Measurements from ENCODE around the gene IL3.

IL3 gene

DNA sequence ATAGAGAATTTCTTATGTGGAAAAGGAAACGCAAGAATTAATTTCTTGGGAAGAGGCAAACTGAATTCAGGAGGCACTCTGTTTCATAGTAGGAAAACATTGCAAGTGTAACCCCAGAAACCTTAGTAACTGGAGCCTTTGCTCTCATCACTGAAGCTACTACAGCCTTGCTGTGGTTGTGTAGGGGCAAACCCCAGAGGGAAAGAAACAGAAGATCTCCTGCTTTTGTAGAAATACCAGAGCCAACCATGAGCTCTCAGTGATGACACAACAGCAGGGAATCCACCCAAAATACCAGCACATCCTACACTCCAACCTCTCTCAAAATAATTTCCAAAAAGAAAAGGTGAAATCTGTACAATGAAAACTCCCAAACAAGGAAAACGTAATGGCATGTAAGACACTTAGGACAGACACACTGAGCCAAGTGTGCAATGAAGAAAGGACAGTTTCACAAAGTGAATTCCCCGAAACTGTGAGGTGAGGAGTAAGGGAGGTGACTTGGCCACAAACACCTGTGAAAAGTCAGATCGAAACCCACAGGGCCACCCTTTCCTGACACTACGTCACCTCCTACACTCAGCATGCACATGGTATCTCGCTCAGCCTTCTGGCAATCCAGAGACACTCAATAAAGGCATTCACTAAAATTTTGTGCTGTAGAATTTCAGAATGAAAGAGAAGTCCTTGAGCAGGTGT, 40.4 kb upstream of the IL3 start:
- H3K36me3 ChIP-seq (ENCODE audit: control insufficient read depth, insufficient read depth, low read length): no peaks in the 10 kb centered on the region
- H3K9ac ChIP-seq (ENCODE audit: low read length): no peak overlapping the region
- H3K9me3 ChIP-seq (ENCODE audit: control insufficient read depth, low read length): no peaks in the 10 kb centered on the region
- peaks cover 13% of the 10 kb centered on the region for H3K27me3 ChIP-seq (ENCODE audit: control insufficient read depth, insufficient read depth, low read length)
- no peaks in the 10 kb centered on the region for H3K4me1 ChIP-seq (ENCODE audit: control insufficient read depth, insufficient read depth, low read length)
- no peak overlapping the region for H3K4me3 ChIP-seq (ENCODE audit: low read length)

DNA sequence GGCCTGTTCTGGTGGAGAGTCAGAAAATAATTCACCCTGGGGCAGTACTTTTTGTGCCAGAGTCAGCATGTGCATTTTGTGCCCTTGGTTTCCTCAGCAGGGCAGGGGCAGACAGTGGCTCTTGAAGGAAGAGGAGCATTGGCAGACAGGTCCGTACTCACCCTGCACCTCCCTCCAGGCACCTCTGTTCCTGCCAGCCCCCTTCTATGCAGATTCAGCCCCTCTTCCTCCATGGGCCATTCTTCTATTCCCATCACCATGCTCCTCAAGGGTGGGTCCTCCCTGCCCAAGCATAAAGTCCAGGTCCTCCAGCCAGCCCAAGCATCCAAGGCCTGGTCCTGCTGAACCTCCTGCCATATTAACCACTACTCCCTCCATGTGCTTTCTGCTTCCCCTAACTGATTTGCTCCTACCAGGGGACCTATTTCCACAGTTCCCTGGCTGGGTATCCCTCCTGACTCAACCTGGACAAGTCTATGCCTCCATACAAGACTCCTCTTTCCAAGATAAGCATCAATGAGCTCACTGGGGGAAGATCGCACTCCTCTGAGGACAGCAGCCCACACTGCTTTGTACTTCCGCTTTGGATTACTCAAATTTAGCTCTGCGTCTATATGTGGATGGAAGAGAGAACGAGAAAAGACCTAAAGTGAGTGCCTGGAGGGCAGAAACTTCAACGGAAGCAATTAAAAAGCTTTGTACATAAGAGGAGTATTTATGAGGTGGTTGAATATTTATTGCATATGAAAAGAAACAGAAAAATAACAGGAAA, 39.7 kb upstream of the IL3 start:
- Histone ChIP-seq H3K36me3 (ENCODE audit: control insufficient read depth, insufficient read depth, low read length) (no peaks in the 10 kb centered on the region), H3K4me1 (ENCODE audit: control insufficient read depth, insufficient read depth, low read length) (no peaks in the 10 kb centered on the region), H3K9me3 (ENCODE audit: control insufficient read depth, low read length) (no peaks in the 10 kb centered on the region), H3K9ac (ENCODE audit: low read length) (no peak overlapping the region), H3K4me3 (ENCODE audit: low read length) (no peak overlapping the region), H3K27me3 (ENCODE audit: control insufficient read depth, insufficient read depth, low read length) (peaks cover 13% of the 10 kb centered on the region)

DNA sequence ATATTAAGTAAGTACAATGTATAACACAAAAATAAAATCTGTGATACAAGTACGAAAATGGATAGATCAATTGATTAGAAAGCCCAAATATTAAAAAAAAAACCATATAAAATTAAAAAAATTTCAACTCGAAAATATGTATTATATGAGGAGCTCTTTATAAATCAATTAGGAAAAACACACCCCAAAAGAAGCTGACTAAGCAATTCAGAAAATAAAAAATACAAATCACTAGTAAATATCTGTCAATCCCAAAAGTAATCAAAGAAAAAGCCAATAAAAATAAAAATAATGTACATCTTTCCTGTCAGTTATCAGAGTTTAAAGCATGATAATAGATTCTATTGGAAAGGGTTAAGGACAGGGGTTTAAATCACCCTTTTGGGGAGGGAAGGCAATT, 38.8 kb upstream of the IL3 start:
- H3K36me3 ChIP-seq (ENCODE audit: control insufficient read depth, insufficient read depth, low read length): no peaks in the 10 kb centered on the region
- H3K4me3 ChIP-seq (ENCODE audit: low read length): no peak overlapping the region
- H3K9me3 ChIP-seq (ENCODE audit: control insufficient read depth, low read length): no peaks in the 10 kb centered on the region

DNA sequence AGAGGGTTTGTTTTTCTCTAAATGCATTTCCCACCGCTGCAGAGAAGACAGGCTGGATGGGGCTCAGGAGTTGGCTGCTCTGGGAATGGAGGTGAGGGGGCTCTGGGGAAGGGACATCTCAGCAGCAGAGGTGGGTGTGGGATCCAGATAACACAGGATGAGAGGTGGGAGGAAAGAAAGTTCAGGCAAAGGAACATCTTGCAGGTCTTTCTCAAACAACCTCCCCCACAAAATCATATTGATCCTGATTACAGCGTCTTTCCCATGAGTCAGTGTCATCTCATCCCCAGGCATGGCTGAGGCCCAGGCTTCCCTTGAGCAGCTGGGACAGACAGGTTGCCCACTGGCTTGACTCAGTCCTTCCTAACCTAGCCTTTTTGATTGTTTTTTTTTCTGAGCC, 37.7 kb upstream of the IL3 start:
- Histone ChIP-seq H3K9me3 (ENCODE audit: control insufficient read depth, low read length) (no peaks in the 10 kb centered on the region), H3K4me3 (ENCODE audit: low read length) (no peak overlapping the region), H3K27me3 (ENCODE audit: control insufficient read depth, insufficient read depth, low read length) (peaks cover 7% of the 10 kb centered on the region), H3K4me1 (ENCODE audit: control insufficient read depth, insufficient read depth, low read length) (no peaks in the 10 kb centered on the region), H3K9ac (ENCODE audit: low read length) (no peak overlapping the region), H3K36me3 (ENCODE audit: control insufficient read depth, insufficient read depth, low read length) (no peaks in the 10 kb centered on the region)

More for the DNA sequence above, 38.8 kb upstream of the IL3 start:
- no peaks in the 10 kb centered on the region for H3K4me1 ChIP-seq (ENCODE audit: control insufficient read depth, insufficient read depth, low read length)
- peaks cover 13% of the 10 kb centered on the region for H3K27me3 ChIP-seq (ENCODE audit: control insufficient read depth, insufficient read depth, low read length)
- no peak overlapping the region for H3K9ac ChIP-seq (ENCODE audit: low read length)

DNA sequence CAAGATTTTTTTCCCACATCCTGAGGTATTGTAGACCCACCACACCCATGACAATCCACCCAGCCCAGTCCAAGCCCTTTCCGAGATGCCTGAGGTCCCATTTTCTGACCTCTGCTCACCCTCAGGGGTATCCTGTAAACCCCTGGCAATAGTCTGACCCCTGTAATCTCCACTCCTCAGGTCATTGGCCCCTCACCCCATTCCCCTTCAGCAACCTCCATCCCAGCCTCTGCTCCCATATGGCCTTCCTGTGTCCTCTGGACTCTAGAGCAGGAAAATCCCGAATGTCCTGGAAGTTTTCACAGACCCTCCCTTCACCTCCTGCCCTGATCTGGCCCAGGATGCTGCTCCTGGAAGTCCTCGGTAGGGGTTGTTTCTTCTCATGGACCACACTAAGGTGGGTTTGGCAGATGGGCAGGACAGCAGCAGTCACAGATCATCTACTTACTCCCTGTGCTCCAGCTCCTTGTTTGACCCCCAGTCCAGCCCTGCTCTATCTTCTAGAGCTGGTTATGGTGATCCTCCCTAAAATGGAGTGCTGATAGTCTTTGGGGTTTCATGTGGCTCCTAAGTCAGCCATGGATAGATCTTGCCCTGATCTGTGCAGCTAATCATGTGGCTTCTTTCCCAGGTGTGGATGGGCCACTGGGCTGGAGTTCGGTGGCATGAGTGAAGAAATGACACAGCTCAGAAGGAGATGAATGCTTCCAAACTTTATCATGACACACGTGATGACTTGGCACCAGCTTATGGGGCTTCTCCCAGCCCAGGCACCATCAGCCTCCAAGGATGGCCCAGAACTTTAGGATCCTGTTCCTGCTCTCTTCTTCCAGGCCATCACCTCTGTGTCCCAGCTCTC, 37.0 kb upstream of the IL3 start:
- H3K9ac ChIP-seq (ENCODE audit: low read length): no peak overlapping the region
- no peak overlapping the region for H3K4me3 ChIP-seq (ENCODE audit: low read length)
- no peaks in the 10 kb centered on the region for H3K4me1 ChIP-seq (ENCODE audit: control insufficient read depth, insufficient read depth, low read length)
- H3K36me3 ChIP-seq (ENCODE audit: control insufficient read depth, insufficient read depth, low read length): no peaks in the 10 kb centered on the region
- H3K9me3 ChIP-seq (ENCODE audit: control insufficient read depth, low read length): no peaks in the 10 kb centered on the region
- H3K27me3 ChIP-seq (ENCODE audit: control insufficient read depth, insufficient read depth, low read length): no peaks in the 10 kb centered on the region

DNA sequence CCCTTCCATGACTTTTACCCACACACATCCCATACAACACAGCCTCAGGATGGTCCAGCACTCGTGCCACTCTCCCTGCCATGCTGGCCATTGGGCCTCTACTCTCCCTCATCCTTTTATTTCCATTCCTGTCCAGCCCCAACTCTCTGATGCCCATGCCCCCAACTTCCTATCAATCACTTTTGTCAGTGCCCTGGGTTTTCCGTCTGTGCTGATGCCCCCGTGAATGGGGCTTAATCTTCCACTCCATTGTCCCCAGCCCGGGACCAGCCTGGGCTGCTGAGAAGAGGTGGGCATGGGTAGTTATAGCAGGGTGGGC, 36.4 kb upstream of the IL3 start:
- no peak overlapping the region for H3K9ac ChIP-seq (ENCODE audit: low read length)
- H3K36me3 ChIP-seq (ENCODE audit: control insufficient read depth, insufficient read depth, low read length): no peaks in the 10 kb centered on the region
- no peak overlapping the region for H3K4me3 ChIP-seq (ENCODE audit: low read length)
- H3K9me3 ChIP-seq (ENCODE audit: control insufficient read depth, low read length): no peaks in the 10 kb centered on the region
- no peaks in the 10 kb centered on the region for H3K4me1 ChIP-seq (ENCODE audit: control insufficient read depth, insufficient read depth, low read length)
- H3K27me3 ChIP-seq (ENCODE audit: control insufficient read depth, insufficient read depth, low read length): no peaks in the 10 kb centered on the region

DNA sequence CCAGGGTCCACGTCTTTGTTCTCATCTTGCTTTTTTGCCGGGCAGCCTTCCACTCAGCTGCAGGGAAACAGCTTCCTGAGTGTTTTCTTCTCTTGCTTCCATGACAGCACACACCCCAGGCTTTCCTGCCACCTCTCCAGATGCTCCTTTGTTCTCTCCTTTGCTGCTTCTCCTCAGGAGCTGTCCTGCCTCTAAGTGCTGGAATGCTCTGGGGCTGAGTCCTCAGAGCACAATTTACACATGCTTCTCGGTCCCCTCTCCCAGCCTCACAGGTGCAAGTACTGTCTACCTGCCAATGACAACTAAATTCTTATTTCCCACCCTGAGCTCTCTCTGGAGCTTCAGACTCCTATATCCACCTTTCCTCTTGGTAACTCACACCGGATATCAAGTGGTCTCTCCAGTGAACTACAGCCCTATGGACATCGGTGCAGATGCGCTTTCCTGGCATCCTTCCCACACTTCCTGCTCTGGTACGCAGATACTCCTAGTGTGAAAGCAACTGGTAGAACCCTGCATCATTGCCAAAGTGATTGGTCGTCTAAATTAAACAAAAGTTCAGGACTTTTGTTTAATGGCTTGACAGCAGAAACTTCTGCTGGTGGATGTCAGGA, 35.6 kb upstream of the IL3 start:
- H3K4me3 ChIP-seq (ENCODE audit: low read length): no peak overlapping the region
- H3K9me3 ChIP-seq (ENCODE audit: control insufficient read depth, low read length): no peaks in the 10 kb centered on the region
- H3K27me3 ChIP-seq (ENCODE audit: control insufficient read depth, insufficient read depth, low read length): no peaks in the 10 kb centered on the region
- no peaks in the 10 kb centered on the region for H3K4me1 ChIP-seq (ENCODE audit: control insufficient read depth, insufficient read depth, low read length)
- H3K9ac ChIP-seq (ENCODE audit: low read length): no peak overlapping the region
- no peaks in the 10 kb centered on the region for H3K36me3 ChIP-seq (ENCODE audit: control insufficient read depth, insufficient read depth, low read length)

DNA sequence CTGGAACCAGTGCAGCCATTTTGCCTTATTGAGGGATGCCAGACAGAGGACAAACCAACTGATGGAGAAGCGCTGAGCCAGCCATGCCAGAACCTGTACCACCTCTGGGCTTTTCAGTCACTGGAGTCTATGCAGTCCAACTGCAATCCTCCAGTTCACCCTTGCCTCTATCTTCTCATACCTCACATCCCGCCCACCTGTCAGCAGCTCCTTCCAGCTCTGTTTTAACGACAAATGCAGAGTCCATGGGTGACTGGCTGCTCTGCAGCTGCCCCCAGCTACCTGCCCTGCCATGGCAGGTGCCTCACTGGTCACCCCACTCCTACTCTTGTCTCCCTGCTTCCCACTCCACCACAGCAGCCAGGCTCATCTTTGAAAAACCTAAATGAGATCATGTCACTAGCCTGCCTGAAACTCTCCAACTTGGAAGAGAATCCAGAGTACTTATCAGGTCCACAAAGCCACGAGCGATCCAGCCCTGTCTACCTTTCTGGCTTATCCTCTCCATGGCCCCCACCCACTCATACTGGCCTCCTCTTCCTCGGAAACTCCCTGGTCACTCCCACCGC, 35.0 kb upstream of the IL3 start:
- H3K9ac ChIP-seq (ENCODE audit: low read length): no peak overlapping the region
- H3K4me1 ChIP-seq (ENCODE audit: control insufficient read depth, insufficient read depth, low read length): no peaks in the 10 kb centered on the region
- H3K4me3 ChIP-seq (ENCODE audit: low read length): no peak overlapping the region
- no peaks in the 10 kb centered on the region for H3K9me3 ChIP-seq (ENCODE audit: control insufficient read depth, low read length)
- no peaks in the 10 kb centered on the region for H3K36me3 ChIP-seq (ENCODE audit: control insufficient read depth, insufficient read depth, low read length)
- no peaks in the 10 kb centered on the region for H3K27me3 ChIP-seq (ENCODE audit: control insufficient read depth, insufficient read depth, low read length)

DNA sequence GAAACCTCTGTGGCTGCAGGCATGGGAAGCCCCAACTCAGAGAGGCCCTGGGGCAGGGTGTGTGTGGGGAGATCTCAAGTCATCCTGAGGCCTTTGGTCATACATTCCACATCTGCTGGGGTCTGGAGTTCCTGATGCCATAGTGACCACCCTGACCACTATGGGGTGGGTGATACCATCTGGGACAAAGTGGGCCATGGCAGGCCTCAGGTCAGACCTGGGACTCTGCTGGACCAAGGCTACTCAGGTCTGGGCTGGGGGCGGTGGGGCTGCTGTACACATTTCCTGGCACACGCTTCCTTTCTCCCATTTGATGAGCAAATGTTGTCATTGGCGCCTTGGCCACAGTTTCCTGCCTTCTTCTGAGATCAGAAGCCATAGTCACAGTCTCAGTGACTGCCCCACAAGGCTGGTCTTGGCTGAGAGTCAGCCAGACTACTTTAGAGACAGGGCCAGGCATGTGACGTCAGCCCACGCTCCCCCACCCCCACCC, 33.9 kb upstream of the IL3 start:
- no peaks in the 10 kb centered on the region for H3K4me1 ChIP-seq (ENCODE audit: control insufficient read depth, insufficient read depth, low read length)

DNA sequence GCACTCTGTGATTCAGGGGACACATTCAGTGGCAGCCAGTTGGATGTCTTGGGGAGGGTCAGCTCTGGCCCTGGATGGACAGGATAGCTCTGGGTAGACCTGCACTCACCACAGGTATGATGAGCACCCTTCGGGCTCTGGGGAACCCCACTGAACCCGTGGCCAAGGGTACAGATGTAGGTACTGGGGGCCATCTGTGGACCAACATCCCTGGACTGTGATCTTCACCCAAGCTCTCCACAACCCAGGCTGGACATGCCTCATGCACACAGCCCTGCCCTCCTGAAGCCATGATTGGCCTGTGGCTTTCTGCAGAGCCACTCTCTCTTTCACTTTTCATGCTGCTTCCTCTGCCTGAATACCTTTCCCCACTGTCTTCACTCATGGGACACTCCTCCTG, 33.4 kb upstream of the IL3 start:
- Histone ChIP-seq H3K4me3 (ENCODE audit: low read length) (no peak overlapping the region), H3K9ac (ENCODE audit: low read length) (no peak overlapping the region), H3K9me3 (ENCODE audit: control insufficient read depth, low read length) (no peaks in the 10 kb centered on the region), H3K36me3 (ENCODE audit: control insufficient read depth, insufficient read depth, low read length) (no peaks in the 10 kb centered on the region), H3K27me3 (ENCODE audit: control insufficient read depth, insufficient read depth, low read length) (no peaks in the 10 kb centered on the region), H3K4me1 (ENCODE audit: control insufficient read depth, insufficient read depth, low read length) (no peaks in the 10 kb centered on the region)

More for the DNA sequence above, 33.9 kb upstream of the IL3 start:
- Histone ChIP-seq H3K27me3 (ENCODE audit: control insufficient read depth, insufficient read depth, low read length) (no peaks in the 10 kb centered on the region), H3K36me3 (ENCODE audit: control insufficient read depth, insufficient read depth, low read length) (no peaks in the 10 kb centered on the region), H3K4me3 (ENCODE audit: low read length) (no peak overlapping the region), H3K9ac (ENCODE audit: low read length) (no peak overlapping the region), H3K9me3 (ENCODE audit: control insufficient read depth, low read length) (no peaks in the 10 kb centered on the region)

DNA sequence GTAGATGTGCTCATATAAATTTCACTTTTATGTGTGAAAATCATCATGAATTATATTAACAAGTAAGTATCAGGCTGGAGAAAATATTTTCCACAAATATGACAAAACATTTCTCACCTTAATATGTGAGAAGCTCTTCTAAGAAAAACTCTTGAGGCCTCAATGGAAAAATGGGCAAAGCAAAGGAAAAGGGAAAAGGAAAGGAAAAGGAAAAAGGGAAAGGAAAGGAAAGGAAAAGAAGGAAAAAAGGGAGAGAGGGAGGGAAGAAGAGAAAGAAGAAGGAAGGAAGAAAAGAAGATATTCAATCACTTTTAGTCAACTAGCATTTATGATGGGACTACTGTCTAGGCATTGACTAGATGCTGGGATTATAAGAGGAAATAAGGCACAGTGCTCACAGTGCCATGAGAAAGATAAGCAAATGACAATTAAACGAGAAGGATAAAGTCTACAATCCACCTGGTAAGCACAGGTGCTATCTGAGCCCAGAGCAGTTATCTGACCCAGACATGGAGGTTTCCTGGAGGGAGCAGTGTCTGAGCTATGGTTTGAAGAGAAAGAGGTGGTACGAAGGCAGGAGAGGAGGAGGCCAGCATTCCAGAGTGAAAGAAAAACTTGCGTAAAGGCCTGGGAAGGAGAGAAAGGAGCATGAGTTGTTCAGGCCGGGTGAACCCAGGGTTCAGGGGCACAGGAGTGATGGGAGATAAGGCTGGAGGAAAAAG, 30.7 kb upstream of the IL3 start:
- no peaks in the 10 kb centered on the region for H3K9me3 ChIP-seq (ENCODE audit: control insufficient read depth, low read length)
- H3K36me3 ChIP-seq (ENCODE audit: control insufficient read depth, insufficient read depth, low read length): no peaks in the 10 kb centered on the region
- H3K4me1 ChIP-seq (ENCODE audit: control insufficient read depth, insufficient read depth, low read length): no peaks in the 10 kb centered on the region
- H3K4me3 ChIP-seq (ENCODE audit: low read length): no peak overlapping the region
- no peaks in the 10 kb centered on the region for H3K27me3 ChIP-seq (ENCODE audit: control insufficient read depth, insufficient read depth, low read length)
- no peak overlapping the region for H3K9ac ChIP-seq (ENCODE audit: low read length)

Data from mucosa of stomach (tissue), 1 donor.